H1 (cell line): ENCODE results near the gene XPNPEP2. TPM values are rescaled to one million over a fixed set of nuclear protein-coding genes. Genes with fewer than 3 reads are reported as not detected.

ENCODE experiments used
- CTCF ChIA-PET: fragments of 300-600 bp; sonication (Branson Sonifier 250); formaldehyde crosslinking; loops from one replicate; lab custom pipeline; 2021; ENCODE audit not compliant: partially characterized antibody; lab: Charles Lee
- POLR2A ChIA-PET: fragments of 300-600 bp; sonication (Branson Sonifier 250); formaldehyde crosslinking; loops from one replicate; lab custom pipeline; 2021; ENCODE audit warnings: inconsistent platforms; ENCODE audit not compliant: partially characterized antibody; lab: Charles Lee
- DNase-seq, 2 experiments: peaks; one replicate each; pipeline versions ENCODE4 v3.0.0 to v3.0.0-alpha.2; 2010 to 2022; ENCODE audit warnings: low spot score in 2 of 2, low read depth in 1 of 2, mixed read lengths in 1 of 2
- FAIRE-seq: peaks from 2 replicates; lab custom pipeline; 2011; peaks lifted over from hg19 to GRCh38; lab: Jason Lieb, UNC
- H2AFZ ChIP-seq: 2 replicates; pipeline ENCODE4 v1.8.1; 2012; ENCODE audit warnings: low read length, inconsistent platforms
- H2AK5ac ChIP-seq: 2 replicates; pipeline ENCODE4 v1.6.1; 2013; ENCODE audit warnings: low read depth, low read length
- H2BK120ac ChIP-seq: replicated peaks from 2 replicates; pipeline ENCODE3; 2013; ENCODE audit warnings: low read depth, low read length, inconsistent platforms
- H2BK12ac ChIP-seq: 2 replicates; pipeline ENCODE4 v1.6.1; 2013; ENCODE audit warnings: low read depth, low read length
- H2BK15ac ChIP-seq: 2 replicates; pipeline ENCODE4 v1.6.1; 2013; ENCODE audit warnings: low read length
- H2BK20ac ChIP-seq: 2 replicates; pipeline ENCODE4 v1.6.1; 2013; ENCODE audit warnings: low read length
- H2BK5ac ChIP-seq: 2 replicates; pipeline ENCODE4 v1.6.1; 2013; ENCODE audit warnings: low read depth, low read length
- H3K14ac ChIP-seq: 2 replicates; pipeline ENCODE4 v1.6.1; 2013; ENCODE audit warnings: inconsistent platforms; ENCODE audit not compliant: insufficient read length
- H3K18ac ChIP-seq: 2 replicates; pipeline ENCODE4 v1.6.1; 2013; ENCODE audit warnings: low read length; ENCODE audit errors: extremely low read depth
- H3K23ac ChIP-seq: 2 replicates; pipeline ENCODE4 v1.6.1; 2013; ENCODE audit warnings: inconsistent platforms; ENCODE audit not compliant: insufficient read length
- H3K23me2 ChIP-seq: 2 replicates; pipeline ENCODE4 v1.6.1; 2013; ENCODE audit warnings: low read depth, low read length
- H3K27ac ChIP-seq: 2 replicates; pipeline ENCODE4 v1.6.1; 2011; ENCODE audit warnings: low read depth, low read length, inconsistent platforms
- H3K27me3 ChIP-seq, 4 experiments: replicated peaks in 1 of 4; 1 replicate in 1 of 4; 2 replicates in 3 of 4; pipeline versions ENCODE4 v1.6.1 to v1.8.1; 2011 to 2013; ENCODE audit warnings: low read length in 3 of 4, mild to moderate bottlenecking in 3 of 4, inconsistent platforms in 2 of 4, mixed read lengths in 2 of 4, moderate library complexity in 1 of 4; ENCODE audit not compliant: control insufficient read depth in 3 of 4, insufficient read depth in 3 of 4; ENCODE audit errors: extremely low read depth in 1 of 4
- H3K36me3 ChIP-seq, 4 experiments: 2 replicates each; pipeline versions ENCODE4 v1.6.1 to v1.8.1; 2011 to 2013; ENCODE audit warnings: mild to moderate bottlenecking in 4 of 4, low read length in 3 of 4, moderate library complexity in 2 of 4, control low read depth in 1 of 4, inconsistent platforms in 1 of 4; ENCODE audit not compliant: insufficient read depth in 4 of 4, control insufficient read depth in 2 of 4
- H3K4ac ChIP-seq: replicated peaks from 2 replicates; pipeline ENCODE3; 2013; ENCODE audit warnings: low read length, low read depth, mixed read lengths, inconsistent platforms; ENCODE audit not compliant: insufficient read length
- H3K4me1 ChIP-seq, 4 experiments: replicated peaks in 1 of 4; 1 replicate in 1 of 4; 2 replicates in 3 of 4; pipeline versions ENCODE4 v1.6.1 to v1.8.1; 2011 to 2013; ENCODE audit warnings: low read length in 3 of 4, inconsistent platforms in 2 of 4, mixed read lengths in 1 of 4; ENCODE audit not compliant: insufficient read depth in 4 of 4, control insufficient read depth in 3 of 4
- H3K4me2 ChIP-seq, 2 experiments: 2 replicates each; pipeline versions ENCODE4 v1.6.1 to v1.8.1; 2011 to 2013; ENCODE audit warnings: low read depth in 2 of 2, low read length in 2 of 2, control low read depth in 1 of 2, inconsistent platforms in 1 of 2, mild to moderate bottlenecking in 1 of 2; ENCODE audit not compliant: insufficient read depth in 1 of 2
- H3K4me3 ChIP-seq, 4 experiments: fragments of 200-600, 300-600 bp in 1 of 4; sonication (generic), shearing (Covaris generic), sonication (Bioruptor Twin) in 1 of 4; 2 replicates each; pipeline versions ENCODE4 v1.5.1 to v1.8.1; 2011 to 2016; ENCODE audit warnings: low read length in 4 of 4, low read depth in 3 of 4, control low read depth in 2 of 4, inconsistent platforms in 2 of 4, mild to moderate bottlenecking in 2 of 4, mixed read lengths in 1 of 4, moderate library complexity in 1 of 4; ENCODE audit not compliant: insufficient read depth in 2 of 4; ENCODE audit errors: extremely low read depth in 1 of 4
- H3K56ac ChIP-seq: replicated peaks from 2 replicates; pipeline ENCODE3; 2013; ENCODE audit warnings: low read depth, mild to moderate bottlenecking, mixed read lengths, low read length, inconsistent platforms; ENCODE audit not compliant: insufficient read length
- H3K79me1 ChIP-seq: 2 replicates; pipeline ENCODE4 v1.6.1; 2013; ENCODE audit warnings: low read depth, low read length, control low read depth
- H3K79me2 ChIP-seq, 2 experiments: 2 replicates each; pipeline versions ENCODE4 v1.6.1 to v1.8.1; 2012 to 2013; ENCODE audit warnings: low read length in 2 of 2, mild to moderate bottlenecking in 2 of 2, inconsistent platforms in 1 of 2; ENCODE audit not compliant: insufficient read depth in 2 of 2, control insufficient read depth in 1 of 2
- H3K9ac ChIP-seq, 4 experiments: replicated peaks in 1 of 4; 1 replicate in 1 of 4; 2 replicates in 3 of 4; pipeline versions ENCODE4 v1.6.1 to v1.8.1; 2011 to 2013; ENCODE audit warnings: low read depth in 3 of 4, low read length in 3 of 4, control low read depth in 2 of 4, mild to moderate bottlenecking in 2 of 4, moderate library complexity in 2 of 4, inconsistent platforms in 1 of 4; ENCODE audit errors: extremely low read depth in 1 of 4
- H3K9me3 ChIP-seq, 2 experiments: 2 replicates each; pipeline versions ENCODE4 v1.6.1 to v1.8.1; 2012 to 2013; ENCODE audit warnings: mild to moderate bottlenecking in 2 of 2, moderate library complexity in 2 of 2, control low read depth in 1 of 2, inconsistent platforms in 1 of 2, low read depth in 1 of 2, low read length in 1 of 2, mixed read lengths in 1 of 2; ENCODE audit not compliant: insufficient read depth in 2 of 2
- H4K20me1 ChIP-seq, 2 experiments: replicated peaks in 1 of 2; 2 replicates each; pipeline versions ENCODE3 to v1.8.1; 2011 to 2013; ENCODE audit warnings: inconsistent platforms in 2 of 2, low read length in 2 of 2, mild to moderate bottlenecking in 1 of 2; ENCODE audit not compliant: insufficient read depth in 2 of 2, control insufficient read depth in 1 of 2
- H4K5ac ChIP-seq: 2 replicates; pipeline ENCODE4 v1.6.1; 2013; ENCODE audit warnings: low read length, low read depth, mixed read lengths, inconsistent platforms; ENCODE audit not compliant: insufficient read length
- H4K8ac ChIP-seq: 2 replicates; pipeline ENCODE4 v1.8.0; 2013; ENCODE audit warnings: mild to moderate bottlenecking, moderate library complexity, low read length, inconsistent platforms; ENCODE audit not compliant: insufficient read depth; ENCODE audit errors: extremely low read depth
- H4K91ac ChIP-seq: replicated peaks from 2 replicates; pipeline ENCODE3; 2013; ENCODE audit warnings: low read length, mixed read lengths, inconsistent platforms; ENCODE audit not compliant: insufficient read length
- CBX8 ChIP-seq: fragments of 300-800, 300-1000 bp; sonication (generic); IDR thresholded peaks from 2 replicates; pipeline ENCODE4 v1.7.1; 2016; ENCODE audit warnings: low read depth, low read length, borderline replicate concordance
- MAFK ChIP-seq: IDR thresholded peaks from 2 replicates; pipeline ENCODE4 v1.6.1; 2012; ENCODE audit warnings: low read depth, mild to moderate bottlenecking, improper control_type of control experiment, low read length
- SIRT6 ChIP-seq: IDR thresholded peaks from one replicate; pipeline ENCODE4 v1.7.1; 2012; ENCODE audit warnings: low read length, inconsistent platforms
- SP1 ChIP-seq: IDR thresholded peaks from 2 replicates; pipeline ENCODE4 v1.6.1; 2011; ENCODE audit warnings: low read depth, low read length
- TEAD4 ChIP-seq: IDR thresholded peaks from 2 replicates; pipeline ENCODE4 v1.6.1; 2012; ENCODE audit warnings: low read depth, low read length, inconsistent platforms, mixed read lengths
- ZNF274 ChIP-seq: IDR thresholded peaks from 2 replicates; pipeline ENCODE4 v1.7.0; 2012; ENCODE audit warnings: low read length, borderline replicate concordance; ENCODE audit errors: extremely low read depth
- WGBS, 2 experiments: shearing (Covaris generic) in 1 of 2; methylation state at CpG; one replicate each; pipeline versions ENCODE4 v1.1.6 to v1.1.7; 2013 to 2015; ENCODE audit warnings: low lambda C conversion rate in 2 of 2, mixed read lengths in 2 of 2, inconsistent platforms in 1 of 2, low coverage in 1 of 2, missing lambda C conversion rate in 1 of 2; ENCODE audit not compliant: insufficient replicate concordance in 2 of 2, insufficient coverage in 1 of 2, insufficient read length in 1 of 2; ENCODE audit errors: extremely low coverage in 1 of 2, missing lambda C conversion rate in 1 of 2; 5-methylcytosine and 5-hydroxymethylcytosine counted together
- polyA plus RNA-seq, 7 experiments: library from polyadenylated mRNA; depleted of rRNA in 3 of 7; stranded (reverse) in 5 of 7; unstranded in 2 of 7; fragments of >200 nt in 5 of 7; fragments of 200-250 nt in 2 of 7; gene quantifications; 1 replicate in 5 of 7; 2 replicates in 1 of 7; 4 replicates in 1 of 7; pipeline versions ENCODE4 v1.2.1 to v1.2.3, GENCODE V29; 2011 to 2013; ENCODE audit warnings: missing spikeins in 2 of 7, mixed read lengths in 2 of 7
- total RNA-seq: library from RNA; stranded (reverse); fragmentation: NEBNext Ultra II Directional; extraction: Animal tissue kit (Norgen Biotek cat#: 25700); gene quantifications from 2 replicates; pipeline ENCODE4 v1.2.1, GENCODE V29; 2021
- TF ChIP-seq, protein P1 (sequence below): IDR thresholded peaks from 2 replicates; pipeline ENCODE4 v1.6.1; 2012; ENCODE audit warnings: inconsistent platforms

The XPNPEP2 gene
- total and polyA plus RNA-seq, 2 of the 8 experiments (the other 6 are each of a cell fraction or from before 2014, with no cell fraction given): 0.27 TPM; not detected in 1

GRCh38 chrX:129732857-129733256 is 5.9 kb upstream of the XPNPEP2 start:
- H3K4me3 ChIP-seq: no peak overlapping the region
- no peak overlapping the region for H2BK20ac ChIP-seq
- H3K79me1 ChIP-seq: no peaks in the 10 kb centered on the region
- no peak overlapping the region for H3K4ac ChIP-seq
- no peak overlapping the region for H4K91ac ChIP-seq
- ChIA-PET POLR2A (no interaction called here), CTCF (interaction anchor here (1.0 to 3.0 kb wide), 2 partner anchors 23 to 93 kb away, joined by 3 to 9 read pairs; no protein-coding TSS in a partner anchor)
- H2AFZ ChIP-seq: no peak overlapping the region
- no peak for TF ChIP-seq MAFK
- TF ChIP-seq CBX8: no peak
- TF ChIP-seq TEAD4: no peak
- TF ChIP-seq ZNF274: no peak
- no peak for TF ChIP-seq SP1
- TF ChIP-seq, protein P1, sequence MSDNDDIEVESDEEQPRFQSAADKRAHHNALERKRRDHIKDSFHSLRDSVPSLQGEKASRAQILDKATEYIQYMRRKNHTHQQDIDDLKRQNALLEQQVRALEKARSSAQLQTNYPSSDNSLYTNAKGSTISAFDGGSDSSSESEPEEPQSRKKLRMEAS: no peak
- TF ChIP-seq SIRT6: no peak
- H2BK15ac ChIP-seq: no peak overlapping the region
- DNase-seq: no peak
- no peaks in the 10 kb centered on the region for H3K79me2 ChIP-seq
- no peaks in the 10 kb centered on the region; a peak in 1 of 7 replicates for H3K27me3 ChIP-seq
- H4K5ac ChIP-seq: no peak overlapping the region
- no peak overlapping the region for H2BK120ac ChIP-seq
- H3K4me2 ChIP-seq: no peak overlapping the region
- no peak overlapping the region for H3K56ac ChIP-seq
- H3K18ac ChIP-seq: no peak overlapping the region
- H3K4me1 ChIP-seq: peaks cover 0 to 3% (median 0%) of the 10 kb centered on the region in 4 experiments; a peak in 1 of 7 replicates
- H2BK5ac ChIP-seq: no peak overlapping the region
- no peak overlapping the region for H2BK12ac ChIP-seq
- no peak overlapping the region for H3K14ac ChIP-seq
- H3K36me3 ChIP-seq: no peaks in the 10 kb centered on the region
- no peak for FAIRE-seq
- no peaks in the 10 kb centered on the region for H4K20me1 ChIP-seq
- WGBS, 2 experiments: 74% methylated on average over 2 of the region's 2 CpGs; no CpG with 5 or more reads in 1 of the 2 experiments
- no peaks in the 10 kb centered on the region for H3K9me3 ChIP-seq
- H2AK5ac ChIP-seq: no peak overlapping the region
- H3K27ac ChIP-seq: no peak overlapping the region
- H3K23ac ChIP-seq: no peak overlapping the region
- no peak overlapping the region for H4K8ac ChIP-seq
- no peaks in the 10 kb centered on the region for H3K23me2 ChIP-seq
- H3K9ac ChIP-seq: no peak overlapping the region
